Adipose tissue (tissue), 3 donors: ENCODE data around the gene C7orf25. TPM values are rescaled to one million over a fixed set of nuclear protein-coding genes. Genes with fewer than 3 reads are reported as not detected.

ENCODE experiments used
- H3K27ac ChIP-seq: one replicate; pipeline ENCODE4 v1.5.1; 2013; ENCODE audit warnings: low read depth, low read length
- WGBS, 3 donors: extraction: QIAGEN DNeasy Blood & Tissue Kit; methylation state at CpG; one replicate each; pipeline ENCODE4 v1.1.7; 2013; 5-methylcytosine and 5-hydroxymethylcytosine counted together
- polyA plus RNA-seq, 3 donors: library from polyadenylated mRNA; stranded (reverse); fragments of 200-250 nt; gene quantifications; one replicate each; pipeline ENCODE4 v1.2.3, GENCODE V29; 2013
- donor health status: healthy with polysubstance abuse.
- donor health status: Bipolar disorder and iron deficiency.
- donor health status: healthy.

Gene C7orf25
- polyA plus RNA-seq, 3 donors, result 2.1 to 4.3 (median 3.9) TPM

DNA sequence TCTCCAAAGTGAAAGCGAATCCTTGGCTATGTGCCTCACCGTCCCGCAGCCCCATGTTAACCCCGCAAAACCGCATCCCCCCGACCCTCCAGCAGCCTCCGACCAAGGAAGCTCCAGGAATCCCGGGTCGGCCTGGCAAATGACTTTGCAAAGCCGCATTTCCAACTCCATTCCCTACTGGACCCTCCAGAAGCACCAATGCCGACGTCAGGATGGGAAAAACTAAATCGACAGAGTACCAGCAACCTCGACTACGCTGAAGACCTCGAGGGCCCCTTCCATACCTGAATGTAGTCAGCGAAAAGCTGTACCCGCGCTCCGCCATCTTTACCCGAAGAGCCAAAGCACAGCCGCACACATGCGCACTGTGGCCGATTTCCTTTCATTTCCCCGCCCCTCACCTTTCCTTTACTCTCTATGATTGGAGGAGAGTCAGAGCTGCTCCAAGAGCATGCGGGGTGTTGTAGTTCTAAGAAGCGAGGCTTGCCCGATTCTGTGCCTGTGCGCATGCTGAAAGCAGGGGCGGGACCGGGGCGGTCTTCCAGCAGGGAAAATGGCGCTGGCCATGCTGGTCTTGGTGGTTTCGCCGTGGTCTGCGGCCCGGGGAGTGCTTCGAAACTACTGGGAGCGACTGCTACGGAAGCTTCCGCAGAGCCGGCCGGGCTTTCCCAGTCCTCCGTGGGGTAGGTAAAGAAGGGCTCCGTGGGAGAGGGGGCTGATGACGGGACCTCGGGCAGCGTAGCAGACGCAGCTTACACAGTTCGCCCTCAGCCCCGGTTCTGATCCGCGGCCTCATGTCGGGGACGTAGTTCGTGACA, 20.2 kb upstream of the C7orf25 start, which contains the start of the genes MRPL32 and PSMA2:
TSS of gene MRPL32 (plus strand) at position 543 of the 818 bp plus-strand sequence. CDS start at position 554, 11 bp downstream.
TSS of gene PSMA2 (minus strand) at position 341 of the 818 bp plus-strand sequence. CDS start at position 325, 16 bp downstream.
- 0 to 1% (median 0%) methylated on average over 56 of the region's 56 CpGs for WGBS, 3 donors
- peak within 1 kb of the TSS; percentile 43 for H3K27ac ChIP-seq

DNA sequence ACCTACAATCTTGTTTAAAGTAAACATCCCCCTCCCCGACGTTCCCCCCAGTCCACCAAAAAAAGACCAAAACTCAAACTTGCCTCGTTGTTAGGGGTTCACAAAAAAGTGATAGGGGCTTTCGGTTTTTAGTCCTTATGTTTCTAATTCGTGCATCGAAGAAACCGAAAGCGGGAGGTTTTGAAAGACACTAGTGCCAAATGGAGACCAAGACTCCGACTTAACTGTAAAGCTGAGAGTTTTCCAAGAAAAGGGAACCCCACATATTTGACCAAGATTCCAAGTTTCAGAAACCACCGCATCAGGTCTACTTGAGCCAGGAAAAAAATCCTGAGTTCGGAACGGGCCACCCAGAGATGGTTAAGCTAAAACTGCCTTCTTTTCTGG, 19.6 kb upstream of the C7orf25 start:
- WGBS, 3 donors, result 0 to 1% (median 1%) methylated on average over 12 of the region's 12 CpGs
- H3K27ac ChIP-seq, result no peak overlapping the region

DNA sequence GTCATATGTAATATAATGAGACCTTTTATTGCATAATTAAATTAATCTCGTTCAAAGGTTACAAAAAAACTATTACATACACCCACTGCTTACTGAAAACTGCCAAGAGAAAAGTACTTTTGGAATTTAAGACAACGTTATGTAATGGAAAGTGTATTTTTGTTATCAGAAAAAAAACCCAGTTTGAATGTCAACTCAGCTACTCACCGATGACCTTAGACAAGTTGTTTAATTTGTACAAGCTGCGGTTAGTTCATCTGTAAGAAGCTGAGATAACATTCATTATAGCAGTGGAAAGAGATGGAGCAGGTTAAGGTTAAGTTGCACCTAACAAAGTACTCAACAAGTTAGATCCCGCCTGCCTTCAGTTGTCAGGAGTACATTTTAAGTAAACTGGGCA, 19.0 kb upstream of the C7orf25 start:
- H3K27ac ChIP-seq, result no peak overlapping the region
- 7 to 22% (median 21%) methylated on average over 5 of the region's 5 CpGs for WGBS, 3 donors

DNA sequence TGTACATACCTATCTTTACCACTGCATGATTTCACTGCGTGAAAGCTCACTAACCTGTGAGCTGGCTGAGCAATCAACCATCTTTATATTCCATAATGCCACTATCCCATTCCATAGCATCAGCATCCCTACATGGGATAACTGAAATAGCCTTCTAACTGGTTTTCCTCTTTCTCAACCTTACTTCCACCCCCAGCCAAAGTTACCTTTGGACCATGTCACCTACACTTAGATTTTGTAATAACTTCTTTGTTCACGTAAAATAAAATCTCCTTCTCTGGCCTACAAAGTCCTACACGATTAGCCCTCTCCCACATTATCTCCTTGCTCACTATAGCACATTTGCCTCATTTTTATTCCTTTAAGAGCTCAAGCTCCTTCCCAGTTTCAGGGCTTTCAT, 17.6 kb upstream of the C7orf25 start:
- no peak overlapping the region for H3K27ac ChIP-seq
- WGBS, 3 donors, result 44 to 70% (median 68%) methylated on average over 3 of the region's 3 CpGs

DNA sequence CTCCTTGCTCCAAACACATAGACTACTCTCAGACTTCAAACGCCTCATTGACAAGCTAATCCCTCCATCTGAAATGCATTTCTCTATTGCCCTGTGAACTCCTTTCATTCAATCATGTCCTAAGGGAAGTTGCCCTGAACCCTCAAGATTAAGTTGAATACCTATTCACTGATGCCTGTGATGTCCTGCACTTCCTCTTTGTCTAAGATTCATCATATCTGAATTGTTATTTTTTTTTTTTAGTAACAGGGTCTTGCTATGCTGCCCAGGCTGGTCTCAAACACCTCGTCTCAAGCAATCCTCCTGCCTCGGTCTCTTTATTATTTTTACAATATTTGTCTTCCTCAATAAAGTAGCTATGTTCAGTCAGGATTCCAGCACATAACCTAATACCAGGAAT, 16.9 kb upstream of the C7orf25 start:
- no peak overlapping the region for H3K27ac ChIP-seq
- whole genome bisulfite sequencing, 3 donors, result 55 to 74% (median 73%) methylated on average over 3 of the region's 3 CpGs

DNA sequence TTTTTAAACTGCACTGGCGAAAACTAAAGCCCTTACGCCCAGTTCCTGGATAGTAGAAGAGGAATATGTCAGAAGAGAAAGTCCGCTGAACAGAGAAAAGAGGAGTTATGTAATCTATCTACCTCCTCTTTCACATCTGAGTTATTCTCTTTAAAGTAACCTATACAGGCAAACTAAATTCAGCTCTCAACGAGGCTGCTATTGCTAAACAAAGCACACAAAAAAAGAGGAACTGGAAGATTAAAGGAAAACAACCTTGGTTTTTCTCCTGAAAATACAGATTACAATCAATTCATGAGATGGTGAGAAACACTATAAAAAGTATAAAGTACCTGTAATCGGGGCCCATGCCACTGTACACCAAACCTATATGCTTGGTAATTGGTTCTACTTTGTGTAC, 14.3 kb upstream of the C7orf25 start:
- no peak overlapping the region for H3K27ac ChIP-seq
- 54 to 85% (median 70%) methylated on average over 5 of the region's 5 CpGs for WGBS, 3 donors

DNA sequence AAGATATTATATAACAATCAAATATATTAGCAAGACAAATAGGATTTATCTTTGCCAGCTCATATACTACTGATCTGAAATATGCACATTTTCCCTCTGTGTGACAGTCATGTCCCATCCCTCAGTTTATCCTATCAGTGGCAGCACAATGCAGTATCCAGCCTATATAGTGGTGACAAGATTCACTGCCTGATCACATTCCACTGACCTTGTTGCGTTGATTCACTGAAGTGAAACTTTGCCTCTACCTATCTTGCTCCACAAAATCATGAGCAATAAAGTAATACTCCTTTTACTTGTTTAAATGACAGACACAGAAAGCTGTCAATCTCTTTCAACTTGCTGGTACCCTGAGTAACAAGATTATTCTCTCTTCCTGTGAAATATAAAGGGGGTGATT, 13.8 kb upstream of the C7orf25 start:
- H3K27ac ChIP-seq, result no peak overlapping the region
- 88 to 89% (median 89%) methylated on average over 1 of the region's 1 CpG for WGBS, 3 donors

DNA sequence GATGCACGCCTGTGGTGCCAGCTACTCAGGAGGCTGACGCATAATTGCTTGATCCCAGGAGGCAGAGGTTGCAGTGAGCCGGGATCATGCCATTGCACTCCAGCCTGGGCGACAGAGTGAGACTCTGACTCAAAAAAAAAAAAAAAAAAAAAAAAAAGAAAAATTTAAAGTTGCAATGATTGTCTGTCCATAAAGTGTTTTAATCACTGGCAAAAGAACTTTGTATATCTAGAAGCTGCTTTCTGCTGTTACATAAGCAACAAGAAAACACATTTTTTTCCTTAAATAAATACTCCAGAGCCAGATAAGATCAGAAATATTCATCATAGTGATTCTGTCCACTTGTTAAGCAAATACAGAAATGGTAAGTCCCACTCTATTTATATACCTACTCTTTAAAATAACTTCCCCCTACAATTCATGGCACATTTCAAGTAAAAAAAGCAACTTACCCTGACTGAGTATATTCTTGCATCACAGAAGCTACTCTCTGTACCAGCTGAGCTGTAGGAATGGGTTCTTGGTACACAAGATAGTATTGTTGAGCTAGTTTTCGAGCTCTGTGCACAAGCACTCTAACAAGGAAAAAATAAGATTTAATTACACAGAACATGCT, 12.5 kb upstream of the C7orf25 start:
- 82 to 88% (median 88%) methylated on average over 5 of the region's 5 CpGs for WGBS, 3 donors
- no peak overlapping the region for H3K27ac ChIP-seq

DNA sequence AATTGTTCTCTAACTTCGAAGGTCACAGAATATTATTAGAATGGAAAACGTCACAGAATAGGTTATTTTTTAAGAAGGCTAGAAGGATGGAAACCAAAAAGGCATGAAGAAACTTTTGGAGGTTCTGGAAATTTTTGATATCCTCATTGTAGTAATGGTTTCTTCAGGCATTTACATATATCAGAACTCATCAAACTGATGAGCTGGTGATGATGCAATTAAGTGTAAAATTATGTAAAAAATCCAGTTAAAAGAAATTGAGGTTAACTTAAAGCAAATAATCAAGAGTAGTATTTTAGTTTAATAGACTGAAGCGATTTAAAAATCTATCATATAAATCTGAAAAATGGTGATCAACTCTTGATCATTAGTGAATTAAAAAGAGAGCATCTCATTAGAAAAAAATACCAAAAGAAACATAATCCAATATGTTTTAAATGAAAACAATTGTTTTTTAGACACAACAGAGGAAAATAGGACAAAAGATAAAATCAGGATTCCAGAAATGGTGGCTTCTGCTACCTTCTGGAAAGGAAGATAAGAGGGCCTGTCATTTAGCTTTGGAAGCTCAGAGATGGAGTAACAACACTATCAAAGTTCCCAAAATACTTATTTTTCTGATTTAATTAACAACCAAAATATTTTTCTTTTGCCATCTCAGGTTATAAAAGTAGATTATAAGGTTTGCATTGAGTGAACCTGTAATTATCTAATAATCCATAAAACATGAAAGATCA, 10.3 kb upstream of the C7orf25 start:
- 88 to 96% (median 92%) methylated on average over 3 of the region's 3 CpGs for WGBS, 3 donors
- H3K27ac ChIP-seq, result no peak overlapping the region

DNA sequence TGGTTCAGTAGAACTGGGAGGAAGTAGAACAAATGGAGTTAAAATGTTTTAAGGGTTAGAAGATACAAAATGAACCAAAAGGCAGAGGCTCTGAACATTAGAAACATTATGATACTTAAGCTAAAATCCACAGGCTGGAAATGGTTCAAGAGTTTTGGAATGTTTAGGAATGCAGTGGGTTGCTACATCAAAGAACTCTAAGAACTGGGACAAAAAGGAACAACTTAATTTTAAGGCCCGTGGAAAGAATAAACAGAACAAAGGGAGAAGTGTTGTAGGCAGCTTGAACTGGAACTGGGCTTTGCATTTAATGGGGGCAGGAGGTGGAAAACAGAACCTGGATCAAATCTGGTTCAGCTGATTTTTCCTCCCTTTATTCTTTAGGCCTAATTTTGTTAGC, 3.5 kb upstream of the C7orf25 start:
- WGBS, 3 donors, result 48 to 73% (median 57%) methylated on average over 1 of the region's 1 CpG
- H3K27ac ChIP-seq, result no peak overlapping the region

DNA sequence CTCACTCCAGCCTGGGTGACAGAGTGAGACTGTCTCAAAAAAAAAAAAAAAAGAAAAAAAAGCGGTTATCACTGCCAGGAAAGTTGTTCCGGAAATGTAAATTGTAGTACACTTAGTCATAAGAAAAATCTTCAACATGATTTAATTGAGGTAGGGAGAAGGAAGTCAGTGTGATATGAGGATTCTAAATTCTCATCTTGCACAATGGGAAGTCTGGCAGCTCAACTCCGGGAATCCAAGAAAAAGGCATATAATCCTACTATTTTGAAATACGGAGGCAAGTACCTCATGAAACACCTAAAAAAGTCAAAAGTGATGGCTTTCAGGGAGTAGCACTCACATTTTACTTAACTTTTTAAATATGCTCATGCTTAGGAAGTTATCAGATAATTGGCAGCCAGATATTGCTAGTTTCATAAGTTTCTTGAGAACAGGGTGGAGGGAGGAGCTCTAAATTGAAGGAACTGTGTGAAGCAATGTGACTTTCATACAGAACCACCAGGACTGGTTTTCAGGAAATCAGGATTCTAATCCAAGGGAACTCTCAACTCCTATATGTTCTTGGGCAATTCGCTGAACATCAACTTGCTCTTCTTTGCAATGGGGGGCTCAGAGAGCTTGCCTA, 2.7 kb upstream of the C7orf25 start:
- no peak overlapping the region for H3K27ac ChIP-seq
- WGBS, 3 donors, result 33 to 52% (median 33%) methylated on average over 5 of the region's 5 CpGs

DNA sequence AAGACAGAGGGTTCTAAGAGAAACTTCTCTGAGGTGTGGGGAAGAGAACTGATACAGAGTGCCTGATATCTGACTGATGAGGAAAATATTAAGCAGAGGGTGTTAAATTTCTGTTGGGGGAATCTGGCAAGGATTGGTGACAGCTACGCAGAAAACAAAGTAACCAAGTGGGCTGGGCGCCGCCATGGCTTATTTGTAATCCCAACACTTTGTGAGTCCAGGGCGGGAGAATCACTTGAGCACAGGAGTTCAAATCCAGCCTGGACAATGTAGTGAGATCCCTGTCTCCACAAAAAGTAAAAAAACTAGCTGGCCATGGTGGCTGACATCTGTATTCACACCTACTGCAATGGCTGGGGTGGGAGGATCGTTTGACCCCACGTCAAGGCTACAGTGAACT, 2.1 kb upstream of the C7orf25 start:
- 68 to 73% (median 69%) methylated on average over 6 of the region's 6 CpGs for WGBS, 3 donors

DNA sequence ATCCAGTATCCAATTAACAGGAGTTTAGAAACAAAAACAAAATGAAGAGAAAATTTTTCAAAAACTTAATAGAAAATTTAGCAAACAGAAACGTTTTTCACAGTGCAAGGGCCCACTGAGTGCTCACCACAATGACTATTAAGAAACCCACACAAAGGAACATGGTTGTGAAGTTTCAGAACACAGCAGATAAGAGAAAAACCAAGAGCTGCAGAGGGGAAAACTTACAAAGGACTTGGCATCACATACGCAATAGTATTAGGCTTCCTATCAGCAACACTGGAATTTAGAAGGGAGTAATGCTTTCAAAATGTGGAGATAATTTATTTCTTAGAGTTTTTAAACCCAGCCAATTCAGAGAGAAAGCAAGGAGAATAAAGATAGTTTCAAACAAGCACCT, 1.7 kb upstream of the C7orf25 start:
- H3K27ac ChIP-seq, result no peak overlapping the region
- WGBS, 3 donors, result 29 to 57% (median 42%) methylated on average over 2 of the region's 2 CpGs

More for the DNA sequence above, 2.1 kb upstream of the C7orf25 start:
- no peak overlapping the region for H3K27ac ChIP-seq

DNA sequence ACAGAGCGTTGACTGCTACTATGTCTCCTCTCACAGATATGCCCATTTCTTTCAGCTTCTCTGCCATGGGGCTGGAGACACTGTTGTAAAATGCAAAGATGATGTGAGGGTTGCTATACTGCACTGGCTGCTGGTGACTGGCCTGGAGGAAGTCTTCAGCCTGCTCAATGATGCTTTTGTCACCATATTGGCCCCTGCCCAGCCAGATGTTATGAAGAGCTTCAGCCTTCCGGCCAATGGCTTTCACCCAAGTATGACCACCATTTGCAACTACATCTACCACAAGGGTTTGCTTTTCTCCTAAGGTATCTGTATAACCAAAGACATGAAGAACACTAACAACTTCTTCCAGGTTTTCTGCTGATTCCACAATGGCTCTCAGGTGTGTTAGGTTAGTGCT, 1.6 kb downstream of the C7orf25 start:
- H3K27ac ChIP-seq, result no peak overlapping the region

DNA sequence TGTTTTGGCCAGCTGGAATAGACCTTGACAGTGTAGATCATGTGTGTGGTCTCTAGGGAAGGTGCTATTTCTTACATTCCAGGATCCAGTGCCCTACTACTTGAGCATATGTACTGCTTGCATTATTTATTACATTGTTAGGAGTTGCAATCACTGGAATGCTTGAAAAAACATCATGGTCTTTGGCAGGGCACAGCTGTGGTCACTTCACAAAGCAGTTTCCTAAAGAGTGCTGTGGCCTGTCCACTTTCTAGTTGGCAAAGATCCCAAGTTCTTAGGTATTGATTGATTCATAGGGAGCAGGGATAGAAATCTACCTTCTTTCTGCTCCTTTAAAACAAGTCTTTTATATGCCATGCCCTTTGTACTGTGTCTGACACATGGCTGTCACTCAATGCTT, 4.6 kb downstream of the C7orf25 start:
- no peak overlapping the region for H3K27ac ChIP-seq

More for the DNA sequence above, 1.6 kb downstream of the C7orf25 start:
- 86 to 96% (median 96%) methylated on average over 2 of the region's 2 CpGs for WGBS, 3 donors

DNA sequence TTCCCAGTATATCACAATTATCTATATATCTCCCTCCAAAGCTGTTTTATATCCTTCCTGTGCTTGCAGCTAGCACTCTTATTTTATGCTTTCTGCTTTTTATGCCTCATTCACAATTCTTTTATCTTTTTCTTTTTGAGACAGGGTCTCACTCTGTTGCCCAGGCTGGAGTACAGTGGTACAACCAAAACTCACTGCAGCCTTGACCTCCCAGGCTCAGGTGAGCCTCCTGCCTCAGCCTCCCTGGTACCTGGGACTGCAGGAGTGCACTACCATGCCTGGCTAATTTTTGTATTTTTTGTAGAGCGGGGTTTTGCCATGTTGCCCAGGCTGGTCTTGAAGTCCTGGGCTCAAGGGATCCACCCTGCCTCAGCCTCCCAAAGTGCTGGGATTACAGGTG, 5.7 kb downstream of the C7orf25 start:
- whole genome bisulfite sequencing, 3 donors, result 96 to 100% (median 98%) methylated on average over 1 of the region's 1 CpG
- H3K27ac ChIP-seq, result no peak overlapping the region

DNA sequence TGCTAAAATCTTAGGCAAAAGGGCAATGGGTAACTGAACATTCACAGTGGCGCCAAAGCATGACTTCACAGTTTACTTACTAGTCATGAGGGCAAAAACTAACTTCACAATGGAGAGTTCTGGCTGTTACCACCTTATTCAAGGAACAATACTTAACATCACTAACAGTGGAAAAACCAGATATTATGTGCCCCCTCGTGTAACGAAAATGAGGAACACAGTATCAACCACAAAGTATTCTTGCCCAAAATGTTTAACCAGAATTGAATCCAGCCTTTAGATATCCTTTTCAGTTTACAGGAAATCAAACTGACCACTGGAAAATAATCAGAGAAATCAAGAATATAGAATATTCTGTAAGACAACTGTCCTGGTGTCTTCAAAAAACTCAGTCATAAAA, 9.5 kb downstream of the C7orf25 start:
- WGBS, 3 donors, result 56 to 66% (median 58%) methylated on average over 3 of the region's 3 CpGs
- H3K27ac ChIP-seq, result no peak overlapping the region

DNA sequence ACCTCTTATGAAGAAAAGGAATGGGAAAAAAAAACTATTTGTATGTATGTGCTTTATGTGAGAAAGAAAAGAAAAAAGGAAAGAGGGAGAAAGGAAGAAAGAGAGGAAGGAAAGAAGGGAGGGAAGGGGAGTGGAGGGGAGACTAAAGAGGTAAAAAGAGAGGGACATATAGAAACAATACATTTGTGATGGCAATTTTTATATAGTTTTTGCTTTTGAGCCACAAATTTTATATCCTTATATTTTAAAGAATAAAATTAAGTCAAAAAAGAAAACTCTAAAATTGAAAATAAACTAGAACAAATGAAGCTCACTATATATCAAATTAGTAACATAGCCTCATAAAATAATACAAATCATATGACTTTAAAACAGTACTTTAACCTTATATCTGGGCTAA, 11.0 kb downstream of the C7orf25 start:
- no peak overlapping the region for H3K27ac ChIP-seq
